ENCODE results near the gene TSPYL1.

GRCh38 chr6:116280933-116281316, 1.2 kb upstream of the TSPYL1 start:
- no peak for TF ChIP-seq EZH2phosphoT487 (IDR thresholded peaks at IDR 0.05; ENCODE audit: borderline replicate concordance)
- TF ChIP-seq, protein P1, sequence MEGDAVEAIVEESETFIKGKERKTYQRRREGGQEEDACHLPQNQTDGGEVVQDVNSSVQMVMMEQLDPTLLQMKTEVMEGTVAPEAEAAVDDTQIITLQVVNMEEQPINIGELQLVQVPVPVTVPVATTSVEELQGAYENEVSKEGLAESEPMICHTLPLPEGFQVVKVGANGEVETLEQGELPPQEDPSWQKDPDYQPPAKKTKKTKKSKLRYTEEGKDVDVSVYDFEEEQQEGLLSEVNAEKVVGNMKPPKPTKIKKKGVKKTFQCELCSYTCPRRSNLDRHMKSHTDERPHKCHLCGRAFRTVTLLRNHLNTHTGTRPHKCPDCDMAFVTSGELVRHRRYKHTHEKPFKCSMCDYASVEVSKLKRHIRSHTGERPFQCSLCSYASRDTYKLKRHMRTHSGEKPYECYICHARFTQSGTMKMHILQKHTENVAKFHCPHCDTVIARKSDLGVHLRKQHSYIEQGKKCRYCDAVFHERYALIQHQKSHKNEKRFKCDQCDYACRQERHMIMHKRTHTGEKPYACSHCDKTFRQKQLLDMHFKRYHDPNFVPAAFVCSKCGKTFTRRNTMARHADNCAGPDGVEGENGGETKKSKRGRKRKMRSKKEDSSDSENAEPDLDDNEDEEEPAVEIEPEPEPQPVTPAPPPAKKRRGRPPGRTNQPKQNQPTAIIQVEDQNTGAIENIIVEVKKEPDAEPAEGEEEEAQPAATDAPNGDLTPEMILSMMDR (conservative IDR thresholded peaks at IDR 0.05; ENCODE audit: low read length): no peak

Data from Loucy (cell line).